Stomach smooth muscle (tissue), 2 donors: ENCODE data around the gene USP48.

Source experiments
- H3K27ac ChIP-seq: one replicate; pipeline ENCODE4 v1.7.0; 2013; ENCODE audit warnings: mild to moderate bottlenecking, low read length, inconsistent platforms
- H3K27me3 ChIP-seq, 2 donors: one replicate each; pipeline ENCODE4 v1.7.0; 2013; ENCODE audit warnings: low read length in 2 of 2; ENCODE audit not compliant: insufficient read depth in 2 of 2, control insufficient read depth in 1 of 2
- H3K36me3 ChIP-seq, 2 donors: one replicate each; pipeline ENCODE4 v1.7.0; 2013; ENCODE audit warnings: low read length in 2 of 2; ENCODE audit not compliant: control insufficient read depth in 2 of 2, insufficient read depth in 2 of 2
- H3K4me1 ChIP-seq: one replicate; pipeline ENCODE4 v1.7.0; 2013; ENCODE audit warnings: low read length; ENCODE audit not compliant: control insufficient read depth, insufficient read depth
- H3K4me3 ChIP-seq, 2 donors: one replicate each; pipeline ENCODE4 v1.7.0; 2013; ENCODE audit warnings: low read length in 2 of 2
- H3K9ac ChIP-seq, 2 donors: one replicate each; pipeline ENCODE4 v1.7.0; 2013; ENCODE audit warnings: low read length in 2 of 2, mild to moderate bottlenecking in 1 of 2
- H3K9me3 ChIP-seq, 2 donors: one replicate each; pipeline ENCODE4 v1.7.0; 2013; ENCODE audit warnings: low read length in 2 of 2; ENCODE audit not compliant: control insufficient read depth in 2 of 2
- donor health status: healthy.
- donor health status: Pancreatic carcinoma.

USP48 gene

DNA sequence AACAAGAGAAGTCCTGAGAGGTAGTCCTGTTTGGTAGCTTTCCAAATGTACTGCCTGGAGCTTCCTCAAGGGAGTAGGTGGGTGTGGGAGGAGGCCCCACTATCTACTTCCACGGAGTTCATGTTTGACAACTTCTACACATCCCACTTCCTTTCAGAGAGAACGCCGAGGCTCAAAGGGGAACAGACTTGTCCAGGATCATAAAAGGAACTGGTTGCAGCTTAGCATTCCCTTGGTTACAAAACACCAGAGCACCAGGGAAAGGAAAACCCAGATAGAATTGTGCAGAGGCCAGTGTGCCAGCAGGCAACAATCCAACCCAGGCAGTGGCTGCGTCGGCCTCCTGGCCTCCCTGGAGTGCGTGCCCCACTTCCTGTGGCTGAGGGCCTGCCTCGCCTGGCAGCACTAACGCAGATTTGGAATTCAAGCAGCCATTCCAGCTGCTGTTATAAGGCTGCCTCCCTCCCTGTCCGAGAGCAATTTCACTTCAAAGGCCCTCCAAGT is 109.6 kb downstream of the USP48 start:
- H3K27me3 ChIP-seq, result peaks cover 14 to 25% of the 10 kb centered on the region in 2 donors
- peak overlapping the region in 1 of 2 donors; percentile 22 for H3K4me3 ChIP-seq
- no peaks in the 10 kb centered on the region for H3K9me3 ChIP-seq
- H3K27ac ChIP-seq, result peak overlapping the region; percentile 60
- peak overlapping the region in 1 of 2 donors; percentile 29 for H3K9ac ChIP-seq
- peaks cover 41% of the 10 kb centered on the region for H3K4me1 ChIP-seq
- peaks cover 4 to 5% of the 10 kb centered on the region in 2 donors for H3K36me3 ChIP-seq

DNA sequence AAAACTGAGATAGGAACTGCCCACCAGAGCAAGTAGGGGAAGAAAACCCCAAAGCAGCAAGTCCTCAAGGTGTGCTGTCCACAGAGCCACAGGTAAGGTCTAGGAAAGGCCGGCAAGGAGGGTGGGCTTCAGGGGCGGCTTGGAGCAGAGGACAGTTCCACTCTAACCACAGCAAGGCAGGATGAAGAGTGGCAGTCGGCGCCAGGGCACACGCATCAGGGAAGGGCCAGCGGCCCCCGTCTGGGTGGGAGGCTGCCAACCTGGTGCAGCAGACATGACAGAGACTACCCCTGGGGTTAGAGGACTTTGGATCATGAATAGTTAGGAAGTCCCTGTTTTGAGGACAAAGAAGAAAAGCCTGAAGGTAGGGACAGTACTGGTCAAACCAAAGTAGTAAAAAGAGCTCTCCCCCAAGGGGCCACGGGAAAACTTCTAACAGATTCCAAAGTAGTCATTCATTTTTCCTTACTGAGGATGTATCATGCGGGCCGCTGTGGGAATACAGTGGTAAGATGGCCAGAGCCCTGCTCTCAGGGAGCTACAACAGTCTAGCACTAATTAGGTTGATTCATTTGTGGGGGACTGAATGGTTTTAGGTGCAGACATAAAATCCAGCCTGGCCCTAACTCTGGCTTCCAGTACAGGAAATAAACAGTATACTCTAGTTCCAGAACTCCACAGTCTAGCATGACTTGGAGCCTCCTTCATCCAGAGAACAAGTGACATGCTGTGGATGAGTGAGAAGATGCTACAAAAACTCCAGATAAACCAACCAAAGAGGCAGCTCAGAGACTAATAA is 110.3 kb downstream of the USP48 start:
- H3K9ac ChIP-seq, result no peak overlapping the region
- no peak overlapping the region for H3K4me3 ChIP-seq
- H3K27ac ChIP-seq, result peak overlapping the region; percentile 60
- peaks cover 21 to 32% of the 10 kb centered on the region in 2 donors for H3K27me3 ChIP-seq
- peaks cover 3 to 5% of the 10 kb centered on the region in 2 donors for H3K36me3 ChIP-seq
- no peaks in the 10 kb centered on the region for H3K9me3 ChIP-seq
- H3K4me1 ChIP-seq, result peaks cover 42% of the 10 kb centered on the region

DNA sequence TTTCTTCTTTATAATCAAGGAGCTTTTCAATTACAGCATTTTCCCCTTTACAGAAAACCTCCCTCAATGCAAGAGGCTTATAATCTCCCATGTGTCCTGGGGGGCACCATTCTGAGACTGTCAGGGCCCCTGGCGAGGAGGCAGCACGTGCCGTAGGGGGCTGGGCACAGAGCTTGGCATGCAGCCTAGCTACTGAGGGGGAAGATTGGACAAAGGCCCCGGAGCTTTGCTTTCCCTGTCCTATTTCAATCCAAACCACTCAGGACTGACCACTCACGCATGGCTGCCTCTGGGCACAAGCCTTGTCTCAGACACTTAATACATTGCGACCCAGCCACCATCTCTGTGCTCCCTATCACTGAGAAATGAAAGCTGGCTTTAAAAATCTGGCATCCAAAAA is 111.0 kb downstream of the USP48 start:
- Histone ChIP-seq H3K9me3 (no peaks in the 10 kb centered on the region), H3K4me3 (no peak overlapping the region), H3K9ac (no peak overlapping the region), H3K4me1 (peaks cover 42% of the 10 kb centered on the region), H3K27me3 (peaks cover 28 to 38% of the 10 kb centered on the region in 2 donors), H3K27ac (no peak overlapping the region), H3K36me3 (peaks cover 0 to under 1% of the 10 kb centered on the region in 2 donors)

DNA sequence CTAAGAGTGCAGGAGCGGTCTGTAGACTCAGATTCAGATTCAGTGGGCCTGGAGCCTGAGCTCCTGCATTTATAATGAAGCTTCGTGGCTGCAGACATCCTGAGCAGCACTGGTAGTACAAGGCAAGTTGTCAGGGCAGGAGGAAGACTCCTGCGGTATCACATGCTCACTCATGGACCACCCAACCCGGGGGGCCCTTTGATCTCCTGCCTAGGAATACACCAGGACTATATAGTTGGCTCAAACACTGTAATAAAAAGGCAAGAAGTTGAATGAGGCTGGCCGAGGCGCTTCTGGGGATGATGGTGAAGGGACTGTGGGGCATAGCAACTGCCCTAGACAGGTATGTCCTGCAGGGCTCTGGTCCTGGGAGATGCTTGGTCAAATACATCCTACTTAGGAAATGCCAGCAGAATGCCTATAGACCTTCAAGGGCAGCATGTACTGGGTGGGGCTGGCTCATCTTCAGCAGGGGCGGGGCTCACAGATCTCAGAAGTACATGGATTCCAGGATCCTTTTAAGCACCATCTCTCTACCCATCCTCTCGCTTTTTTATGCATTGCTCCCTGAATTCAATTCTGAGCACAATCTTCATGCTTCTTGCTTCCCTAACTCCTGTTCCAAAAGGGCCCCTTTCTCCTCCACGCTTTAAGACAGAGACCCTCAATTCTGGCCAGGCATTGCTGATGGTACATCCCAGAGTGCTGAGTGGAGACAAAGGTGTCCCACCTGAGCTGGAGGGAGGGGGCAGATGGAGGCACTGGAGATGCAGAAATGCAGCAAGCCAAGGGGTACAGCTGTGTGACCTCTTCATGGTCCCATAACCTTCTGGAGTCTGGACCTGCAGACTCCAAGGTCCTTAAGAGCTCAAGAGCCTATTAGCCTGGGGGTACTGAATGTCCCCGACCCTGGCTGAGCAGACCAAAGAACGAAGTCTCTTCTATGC is 111.7 kb downstream of the USP48 start:
- H3K9me3 ChIP-seq, result no peaks in the 10 kb centered on the region
- H3K4me3 ChIP-seq, result no peak overlapping the region
- H3K27me3 ChIP-seq, result peaks cover 35 to 45% of the 10 kb centered on the region in 2 donors
- no peak overlapping the region for H3K9ac ChIP-seq
- H3K27ac ChIP-seq, result no peak overlapping the region
- H3K36me3 ChIP-seq, result no peaks in the 10 kb centered on the region
- H3K4me1 ChIP-seq, result peaks cover 42% of the 10 kb centered on the region

DNA sequence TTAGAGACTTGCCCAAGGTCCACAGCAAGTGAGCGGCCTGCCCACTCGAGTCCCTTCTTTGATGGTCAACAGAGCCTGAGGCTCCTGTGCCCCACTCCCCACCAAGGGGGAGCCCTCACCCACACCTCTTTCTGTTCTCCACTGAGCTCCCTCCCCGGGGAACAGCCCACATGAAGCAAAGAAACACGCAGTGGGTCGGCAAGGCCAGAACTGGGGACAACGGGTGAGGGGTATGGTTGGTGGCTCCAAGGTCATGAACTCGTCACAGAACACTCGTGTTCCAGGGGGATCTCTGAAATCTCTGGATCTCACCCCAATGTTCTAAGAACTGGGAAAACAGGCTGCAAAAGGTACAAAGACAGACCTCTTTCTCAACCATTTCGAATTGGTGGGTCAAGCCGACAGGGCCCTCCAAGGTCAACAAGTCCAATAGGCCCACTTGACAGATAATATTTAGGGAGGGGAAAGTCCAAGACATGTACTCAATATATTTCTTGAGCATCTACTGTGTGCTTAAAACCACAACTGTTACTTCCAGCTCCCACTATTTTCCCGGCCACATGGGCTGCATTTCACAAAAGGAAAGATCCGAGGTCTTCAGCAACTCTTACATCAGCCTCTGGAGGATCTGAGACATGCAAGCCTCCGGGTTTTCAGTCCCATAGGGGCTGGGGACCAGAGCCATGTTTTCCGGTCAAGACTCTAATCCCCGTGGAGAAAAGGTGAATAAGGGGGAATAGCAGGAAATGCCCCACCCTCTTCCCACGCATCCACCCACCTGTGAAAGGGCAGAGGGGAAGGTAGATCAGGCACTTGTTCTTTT is 112.7 kb downstream of the USP48 start:
- Histone ChIP-seq H3K27me3 (peaks cover 43 to 54% of the 10 kb centered on the region in 2 donors), H3K9ac (no peak overlapping the region), H3K4me1 (peaks cover 42% of the 10 kb centered on the region), H3K9me3 (no peaks in the 10 kb centered on the region), H3K36me3 (no peaks in the 10 kb centered on the region), H3K27ac (no peak overlapping the region), H3K4me3 (peak overlapping the region in 1 of 2 donors; percentile 64)

DNA sequence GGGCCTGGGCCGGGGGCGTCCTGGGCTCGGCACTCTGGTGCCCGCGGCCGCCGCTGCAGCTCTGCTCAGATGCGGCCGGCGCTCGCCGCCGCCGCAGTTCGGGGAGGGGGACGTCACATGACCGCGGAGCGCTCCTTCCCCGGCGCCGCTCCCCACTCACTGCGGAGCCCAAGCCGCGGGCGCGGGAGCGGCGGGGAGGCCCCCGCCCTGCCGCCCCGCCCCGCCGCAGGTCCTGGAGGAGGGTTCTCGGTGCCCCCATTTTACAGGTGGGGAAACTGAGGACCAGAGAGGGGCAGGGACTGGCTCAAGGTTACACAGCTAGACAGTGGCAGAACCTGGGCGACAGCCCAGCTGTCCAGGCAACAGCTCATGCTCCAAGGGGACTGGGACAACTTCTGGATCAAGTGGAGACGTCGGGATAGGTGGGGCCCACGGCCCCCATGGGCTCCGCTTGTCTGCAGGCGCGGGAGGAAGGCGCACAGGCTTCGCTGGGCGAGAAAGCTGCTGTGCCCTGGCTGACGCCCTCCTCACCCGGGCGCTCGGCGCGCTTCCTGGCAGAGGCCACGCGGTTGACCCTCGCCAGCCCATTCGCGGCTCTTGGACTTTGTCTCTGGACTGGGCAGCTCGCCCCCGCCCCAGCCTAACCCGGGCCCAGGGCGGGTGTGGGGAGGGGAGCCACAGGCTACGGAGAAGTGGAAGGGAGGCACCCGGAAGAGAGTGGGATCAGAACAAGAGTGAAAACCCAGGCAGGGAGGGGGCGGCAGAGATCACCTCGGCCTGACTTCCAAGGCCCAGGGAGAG is 113.5 kb downstream of the USP48 start, which contains the start of gene RAP1GAP:
TSS of gene RAP1GAP (minus strand) at position 100 of the 801 bp plus-strand sequence. CDS start 49,325 bp downstream, outside the sequence.
- no peaks in the 10 kb centered on the region for H3K36me3 ChIP-seq
- H3K27me3 ChIP-seq, result peaks cover 45 to 56% of the 10 kb centered on the region in 2 donors
- H3K9me3 ChIP-seq, result no peaks in the 10 kb centered on the region
- no peak within 1 kb of the TSS for H3K27ac ChIP-seq
- H3K4me1 ChIP-seq, result peaks cover 42% of the 10 kb centered on the region
- no peak within 1 kb of the TSS for H3K9ac ChIP-seq
- peak within 1 kb of the TSS; percentile 44 to 64 for H3K4me3 ChIP-seq

DNA sequence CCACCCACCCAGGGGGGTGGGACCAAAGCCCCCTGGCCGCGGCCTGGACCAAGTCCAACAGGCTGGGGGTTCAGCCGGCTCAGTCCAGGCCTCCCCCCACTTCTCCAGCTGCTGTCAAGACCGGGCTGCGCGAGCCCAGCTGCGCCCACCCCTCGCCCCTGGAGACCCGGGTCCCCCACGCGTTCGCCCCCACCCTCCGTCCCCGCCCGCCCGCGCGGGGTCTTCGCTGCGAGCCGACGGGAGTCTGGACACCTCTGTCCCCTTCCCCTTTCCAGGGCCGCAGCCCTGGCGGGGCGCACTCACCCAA is 114.0 kb downstream of the USP48 start:
- Histone ChIP-seq H3K36me3 (no peaks in the 10 kb centered on the region), H3K9ac (no peak overlapping the region), H3K27ac (no peak overlapping the region), H3K9me3 (no peaks in the 10 kb centered on the region), H3K4me1 (peaks cover 42% of the 10 kb centered on the region), H3K4me3 (peak overlapping the region in 1 of 2 donors; percentile 64), H3K27me3 (peaks cover 45 to 56% of the 10 kb centered on the region in 2 donors)

DNA sequence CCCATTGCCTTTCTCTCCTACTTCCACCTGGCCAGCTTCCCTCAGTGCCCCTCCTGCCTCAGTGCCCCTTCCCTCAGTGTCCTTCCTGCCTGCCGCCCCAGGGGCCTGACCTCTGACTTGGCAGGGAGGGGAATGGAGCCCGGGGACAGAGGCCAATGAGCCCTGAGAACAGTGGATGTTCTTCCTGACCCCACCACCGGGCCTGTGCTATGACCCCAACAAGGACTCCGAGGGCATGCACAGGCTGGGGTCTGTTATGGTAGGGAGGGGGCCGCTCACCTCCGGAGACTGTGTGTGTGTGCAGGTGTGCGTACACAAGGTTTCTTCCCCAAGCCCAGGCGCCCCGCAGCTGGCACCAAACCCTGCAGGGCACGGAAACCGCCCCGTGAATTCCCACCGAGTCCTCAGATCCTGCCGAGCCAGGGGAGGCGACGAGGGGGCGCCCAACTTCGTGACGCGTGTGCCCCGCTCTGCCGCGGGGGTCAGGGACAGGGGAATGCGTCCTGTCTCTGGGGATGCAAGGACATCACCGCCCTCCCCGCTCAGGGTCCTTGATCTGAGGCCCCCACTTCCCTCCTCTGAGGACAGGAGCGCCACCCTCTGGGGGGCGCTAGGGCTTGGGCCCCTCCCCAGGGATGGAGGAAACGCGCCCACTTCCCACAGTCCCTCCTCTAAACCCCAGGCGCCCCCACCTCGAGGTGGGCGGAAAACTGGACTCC is 114.6 kb downstream of the USP48 start:
- Histone ChIP-seq H3K4me1 (peaks cover 37% of the 10 kb centered on the region), H3K27ac (no peak overlapping the region), H3K9me3 (no peaks in the 10 kb centered on the region), H3K9ac (no peak overlapping the region), H3K27me3 (peaks cover 45 to 56% of the 10 kb centered on the region in 2 donors), H3K4me3 (peak overlapping the region in 1 of 2 donors; percentile 64), H3K36me3 (no peaks in the 10 kb centered on the region)
